ENCODE measurements around the gene CYP19A1.

CYP19A1 gene

GRCh38 chr15:51223771-51224229 is 114.6 kb downstream of the CYP19A1 start:
- Mint-ChIP-seq H3K27ac (no peak overlapping the region), H3K27me3 (peaks cover 7% of the 10 kb centered on the region), H3K4me1 (ENCODE audit: low read depth) (peaks cover 2% of the 10 kb centered on the region)

GRCh38 chr15:51218299-51218938 is 120.0 kb downstream of the CYP19A1 start:
- H3K4me3 Mint-ChIP-seq, result no peak overlapping the region
- H3K4me1 Mint-ChIP-seq (ENCODE audit: low read depth), result no peaks in the 10 kb centered on the region
- H3K36me3 Mint-ChIP-seq, result no peaks in the 10 kb centered on the region
- H3K27ac Mint-ChIP-seq, result no peak overlapping the region
- no peaks in the 10 kb centered on the region for H3K9me3 Mint-ChIP-seq (ENCODE audit: low read depth)
- H3K27me3 Mint-ChIP-seq, result peaks cover 15% of the 10 kb centered on the region

More at GRCh38 chr15:51223771-51224229, 114.6 kb downstream of the CYP19A1 start:
- Mint-ChIP-seq H3K36me3 (no peaks in the 10 kb centered on the region), H3K9me3 (ENCODE audit: low read depth) (no peaks in the 10 kb centered on the region), H3K4me3 (no peak overlapping the region)

GRCh38 chr15:51212909-51213308 is 125.5 kb downstream of the CYP19A1 start:
- Mint-ChIP-seq H3K4me3 (no peak overlapping the region), H3K27me3 (peaks cover 10% of the 10 kb centered on the region), H3K4me1 (ENCODE audit: low read depth) (no peaks in the 10 kb centered on the region), H3K36me3 (no peaks in the 10 kb centered on the region), H3K9me3 (ENCODE audit: low read depth) (no peaks in the 10 kb centered on the region), H3K27ac (no peak overlapping the region)

- H3K4me1 Mint-ChIP-seq (ENCODE audit: low read depth), result no peaks in the 10 kb centered on the region
- H3K4me3 Mint-ChIP-seq, result no peak overlapping the region
- no peak overlapping the region for H3K27ac Mint-ChIP-seq
These were observed 126.2 kb downstream of the CYP19A1 start for GRCh38 chr15:51212239-51212638.

GRCh38 chr15:51205050-51205975 is 133.1 kb downstream of the CYP19A1 start:
- Mint-ChIP-seq H3K36me3 (no peaks in the 10 kb centered on the region), H3K9me3 (ENCODE audit: low read depth) (no peaks in the 10 kb centered on the region), H3K4me3 (no peak overlapping the region), H3K4me1 (ENCODE audit: low read depth) (no peaks in the 10 kb centered on the region), H3K27ac (no peak overlapping the region), H3K27me3 (peaks cover 10% of the 10 kb centered on the region)

More at GRCh38 chr15:51212239-51212638, 126.2 kb downstream of the CYP19A1 start:
- H3K9me3 Mint-ChIP-seq (ENCODE audit: low read depth), result no peaks in the 10 kb centered on the region
- no peaks in the 10 kb centered on the region for H3K36me3 Mint-ChIP-seq
- peaks cover 10% of the 10 kb centered on the region for H3K27me3 Mint-ChIP-seq

GRCh38 chr15:51203797-51204196 is 134.6 kb downstream of the CYP19A1 start:
- Mint-ChIP-seq H3K27ac (no peak overlapping the region), H3K36me3 (no peaks in the 10 kb centered on the region), H3K9me3 (ENCODE audit: low read depth) (no peaks in the 10 kb centered on the region), H3K4me3 (no peak overlapping the region), H3K27me3 (peaks cover 12% of the 10 kb centered on the region), H3K4me1 (ENCODE audit: low read depth) (no peaks in the 10 kb centered on the region)

- Mint-ChIP-seq H3K4me3 (no peak overlapping the region), H3K27ac (no peak overlapping the region), H3K27me3 (peaks cover 14% of the 10 kb centered on the region), H3K36me3 (no peaks in the 10 kb centered on the region), H3K9me3 (ENCODE audit: low read depth) (no peaks in the 10 kb centered on the region), H3K4me1 (ENCODE audit: low read depth) (no peaks in the 10 kb centered on the region)
These were observed 135.6 kb downstream of the CYP19A1 start for GRCh38 chr15:51202783-51203182.

- H3K27ac Mint-ChIP-seq, result no peak overlapping the region
- no peaks in the 10 kb centered on the region for H3K9me3 Mint-ChIP-seq (ENCODE audit: low read depth)
- H3K36me3 Mint-ChIP-seq, result no peaks in the 10 kb centered on the region
- H3K4me3 Mint-ChIP-seq, result no peak overlapping the region
- H3K27me3 Mint-ChIP-seq, result peaks cover 17% of the 10 kb centered on the region
- H3K4me1 Mint-ChIP-seq (ENCODE audit: low read depth), result no peaks in the 10 kb centered on the region
These were observed 136.8 kb downstream of the CYP19A1 start for GRCh38 chr15:51201581-51201980.

- Mint-ChIP-seq H3K4me3 (no peak overlapping the region), H3K4me1 (ENCODE audit: low read depth) (no peaks in the 10 kb centered on the region), H3K27me3 (peaks cover 13% of the 10 kb centered on the region), H3K9me3 (ENCODE audit: low read depth) (no peaks in the 10 kb centered on the region), H3K36me3 (no peaks in the 10 kb centered on the region), H3K27ac (no peak overlapping the region)
These were observed 137.6 kb downstream of the CYP19A1 start for GRCh38 chr15:51200792-51201191.

GRCh38 chr15:51199541-51199940 is 138.9 kb downstream of the CYP19A1 start:
- no peaks in the 10 kb centered on the region for H3K4me1 Mint-ChIP-seq (ENCODE audit: low read depth)
- peaks cover 14% of the 10 kb centered on the region for H3K27me3 Mint-ChIP-seq
- H3K27ac Mint-ChIP-seq, result no peak overlapping the region
- H3K36me3 Mint-ChIP-seq, result no peaks in the 10 kb centered on the region
- no peak overlapping the region for H3K4me3 Mint-ChIP-seq
- no peaks in the 10 kb centered on the region for H3K9me3 Mint-ChIP-seq (ENCODE audit: low read depth)

GRCh38 chr15:51198701-51199232 is 139.6 kb downstream of the CYP19A1 start:
- H3K36me3 Mint-ChIP-seq, result no peaks in the 10 kb centered on the region
- H3K9me3 Mint-ChIP-seq (ENCODE audit: low read depth), result no peaks in the 10 kb centered on the region
- H3K4me3 Mint-ChIP-seq, result no peak overlapping the region
- peaks cover 16% of the 10 kb centered on the region for H3K27me3 Mint-ChIP-seq
- H3K27ac Mint-ChIP-seq, result no peak overlapping the region
- no peaks in the 10 kb centered on the region for H3K4me1 Mint-ChIP-seq (ENCODE audit: low read depth)

GRCh38 chr15:51195459-51195858 is 142.9 kb downstream of the CYP19A1 start:
- H3K4me3 Mint-ChIP-seq, result no peak overlapping the region

GRCh38 chr15:51193979-51194378 is 144.4 kb downstream of the CYP19A1 start:
- no peak overlapping the region for H3K27ac Mint-ChIP-seq

More at GRCh38 chr15:51195459-51195858, 142.9 kb downstream of the CYP19A1 start:
- Mint-ChIP-seq H3K4me1 (ENCODE audit: low read depth) (no peaks in the 10 kb centered on the region), H3K27ac (no peak overlapping the region), H3K36me3 (no peaks in the 10 kb centered on the region), H3K9me3 (ENCODE audit: low read depth) (no peaks in the 10 kb centered on the region), H3K27me3 (peaks cover 22% of the 10 kb centered on the region)

GRCh38 chr15:51193526-51193925 is 144.9 kb downstream of the CYP19A1 start:
- H3K4me3 Mint-ChIP-seq, result no peak overlapping the region
- no peaks in the 10 kb centered on the region for H3K36me3 Mint-ChIP-seq

More at GRCh38 chr15:51193979-51194378, 144.4 kb downstream of the CYP19A1 start:
- no peak overlapping the region for H3K4me3 Mint-ChIP-seq
- H3K9me3 Mint-ChIP-seq (ENCODE audit: low read depth), result no peaks in the 10 kb centered on the region
- H3K27me3 Mint-ChIP-seq, result peaks cover 19% of the 10 kb centered on the region
- H3K36me3 Mint-ChIP-seq, result no peaks in the 10 kb centered on the region
- no peaks in the 10 kb centered on the region for H3K4me1 Mint-ChIP-seq (ENCODE audit: low read depth)

More at GRCh38 chr15:51193526-51193925, 144.9 kb downstream of the CYP19A1 start:
- Mint-ChIP-seq H3K27me3 (peaks cover 19% of the 10 kb centered on the region), H3K9me3 (ENCODE audit: low read depth) (no peaks in the 10 kb centered on the region), H3K4me1 (ENCODE audit: low read depth) (no peaks in the 10 kb centered on the region), H3K27ac (no peak overlapping the region)

All from activated naive CD8-positive, alpha-beta T cell (primary cell).